ENCODE data around the gene ACSM4.

ACSM4 gene

DNA sequence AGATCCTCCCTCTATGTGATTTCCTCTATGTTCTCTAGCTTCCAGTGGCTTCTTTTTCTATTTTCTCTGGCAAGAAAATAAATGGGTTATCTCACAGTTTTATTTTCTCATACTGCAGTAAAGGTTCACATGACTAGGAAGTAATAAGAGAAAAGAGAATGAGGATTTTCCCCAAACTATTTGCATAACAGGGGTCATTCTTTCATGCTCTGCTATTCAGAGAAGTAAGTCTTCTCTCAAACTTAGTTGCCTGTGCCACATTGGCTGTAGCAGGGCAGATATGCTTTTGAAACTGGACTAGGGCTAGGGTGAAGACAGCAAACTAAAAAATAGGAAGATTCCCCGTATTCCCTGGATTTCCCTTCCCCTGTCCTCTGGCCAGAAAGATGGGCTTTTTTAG lies 57.4 kb downstream of the ACSM4 start:
- Mint-ChIP-seq H3K36me3 (no peaks in the 10 kb centered on the region), H3K4me3 (no peak overlapping the region), H3K9me3 (no peaks in the 10 kb centered on the region), H3K4me1 (no peaks in the 10 kb centered on the region), H3K27ac (no peak overlapping the region)
- DNase-seq (ENCODE audit: low spot score in 2 of 2) (no peak), ATAC-seq (no peak)

DNA sequence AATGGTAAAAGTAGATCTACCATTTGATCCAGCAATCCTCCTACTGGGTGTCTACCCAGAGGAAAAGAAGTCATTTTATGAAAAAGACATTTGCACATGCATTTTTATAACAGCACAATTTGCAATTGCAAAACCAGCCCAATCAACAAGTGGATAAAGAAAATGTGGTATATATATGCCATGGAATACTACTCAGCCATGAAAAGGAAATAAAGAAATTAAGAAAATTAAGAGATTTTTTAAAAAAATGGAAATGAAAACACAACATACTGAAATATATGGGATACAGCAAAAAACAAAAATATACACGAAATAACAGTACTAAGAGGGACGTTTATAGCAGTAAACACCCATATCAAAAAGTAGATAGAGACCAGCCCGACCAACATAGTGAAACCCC lies 58.9 kb downstream of the ACSM4 start:
- H3K9me3 Mint-ChIP-seq: no peaks in the 10 kb centered on the region
- no peak overlapping the region for H3K27ac Mint-ChIP-seq
- H3K4me3 Mint-ChIP-seq: no peak overlapping the region
- ATAC-seq: no peak
- no peak for DNase-seq (ENCODE audit: low spot score in 2 of 2)
- H3K4me1 Mint-ChIP-seq: no peaks in the 10 kb centered on the region
- H3K36me3 Mint-ChIP-seq: no peaks in the 10 kb centered on the region

DNA sequence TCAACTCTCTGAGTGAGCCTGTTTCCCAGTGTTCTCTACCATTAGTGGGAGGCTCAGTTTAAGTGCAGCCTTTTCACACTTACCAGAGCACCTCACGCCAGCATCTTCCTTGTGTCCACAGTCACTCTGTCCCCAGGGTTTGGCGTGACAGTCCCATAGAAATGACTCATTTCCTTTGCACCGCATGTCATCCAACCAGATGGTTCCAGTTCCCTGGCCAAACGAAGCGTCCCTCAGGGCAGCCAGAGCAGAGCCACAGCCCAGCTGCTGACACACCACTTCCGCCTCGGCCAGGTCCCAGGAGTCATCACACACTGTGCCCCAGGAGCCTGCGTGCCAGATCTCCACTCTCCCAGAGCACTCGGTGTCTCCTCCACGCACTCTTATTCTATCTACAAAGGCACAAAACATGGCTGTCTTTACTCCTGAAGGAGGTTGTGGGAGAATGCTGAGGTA lies 65.4 kb downstream of the ACSM4 start:
- ATAC-seq: no peak
- no peak overlapping the region for H3K4me3 Mint-ChIP-seq
- DNase-seq (ENCODE audit: low spot score in 2 of 2): no peak

DNA sequence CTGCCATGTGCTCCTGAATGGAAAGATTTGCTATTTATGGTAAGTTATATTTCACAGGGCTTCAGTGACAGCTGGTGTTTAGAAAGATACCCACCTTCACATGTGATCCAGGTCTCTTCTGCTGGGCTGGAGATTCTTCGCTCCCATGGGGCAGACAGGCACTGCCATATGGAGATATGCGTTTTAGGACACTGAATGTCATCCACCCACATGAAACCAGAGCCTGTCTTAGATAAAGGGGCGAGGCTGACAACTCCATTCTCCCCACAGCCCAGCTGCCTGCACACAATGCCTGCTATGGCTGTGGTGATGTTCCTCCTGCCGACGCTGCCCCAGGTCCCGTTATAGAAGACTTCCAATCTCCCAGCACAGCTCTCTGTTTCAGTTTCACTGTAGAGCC lies 69.4 kb downstream of the ACSM4 start:
- Mint-ChIP-seq H3K9me3 (no peaks in the 10 kb centered on the region), H3K27ac (no peak overlapping the region), H3K4me3 (no peak overlapping the region), H3K36me3 (no peaks in the 10 kb centered on the region), H3K4me1 (no peaks in the 10 kb centered on the region)
- ATAC-seq (no peak), DNase-seq (ENCODE audit: low spot score in 2 of 2) (no peak)

More for the DNA sequence above, 65.4 kb downstream of the ACSM4 start:
- no peak overlapping the region for H3K27ac Mint-ChIP-seq
- H3K36me3 Mint-ChIP-seq: no peaks in the 10 kb centered on the region
- no peaks in the 10 kb centered on the region for H3K9me3 Mint-ChIP-seq
- no peaks in the 10 kb centered on the region for H3K4me1 Mint-ChIP-seq

DNA sequence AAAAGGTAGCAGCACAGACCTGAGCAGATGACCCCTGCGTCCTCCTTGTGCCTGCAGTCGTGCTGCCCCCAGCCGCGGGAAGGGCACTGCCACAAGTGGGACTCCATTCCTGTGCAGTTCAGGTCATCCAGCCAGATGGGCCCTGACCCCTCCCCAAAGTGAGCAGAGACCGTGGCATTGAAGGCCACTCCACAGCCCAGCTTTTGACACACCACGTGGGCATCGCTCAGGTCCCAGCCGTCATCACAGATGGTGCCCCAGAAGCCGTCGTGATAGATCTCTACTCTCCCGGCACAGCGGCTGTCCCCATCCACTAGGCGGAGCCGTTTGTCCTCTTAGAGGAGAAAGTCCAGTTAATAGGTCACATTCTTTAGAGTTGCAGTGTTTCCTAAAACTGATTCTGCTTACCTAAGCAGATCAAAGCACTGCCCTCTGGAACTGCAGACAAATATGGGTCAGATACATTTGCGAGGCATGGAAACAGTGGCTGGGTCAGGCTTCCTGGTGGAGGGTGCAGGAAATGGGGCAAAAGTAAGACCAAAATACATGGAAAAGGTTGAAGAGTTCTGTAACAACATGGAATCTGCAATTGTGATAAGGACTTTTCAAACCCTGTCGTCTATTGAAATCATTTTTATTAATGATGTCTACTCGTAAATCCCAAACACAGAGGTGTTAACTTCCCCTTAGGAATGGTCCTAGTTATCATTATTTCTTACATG lies 70.7 kb downstream of the ACSM4 start:
- no peaks in the 10 kb centered on the region for H3K36me3 Mint-ChIP-seq
- H3K4me1 Mint-ChIP-seq: no peaks in the 10 kb centered on the region
- H3K9me3 Mint-ChIP-seq: no peaks in the 10 kb centered on the region
- no peak for DNase-seq (ENCODE audit: low spot score in 2 of 2)
- no peak overlapping the region for H3K4me3 Mint-ChIP-seq
- ATAC-seq: peak; percentile 49
- no peak overlapping the region for H3K27ac Mint-ChIP-seq

DNA sequence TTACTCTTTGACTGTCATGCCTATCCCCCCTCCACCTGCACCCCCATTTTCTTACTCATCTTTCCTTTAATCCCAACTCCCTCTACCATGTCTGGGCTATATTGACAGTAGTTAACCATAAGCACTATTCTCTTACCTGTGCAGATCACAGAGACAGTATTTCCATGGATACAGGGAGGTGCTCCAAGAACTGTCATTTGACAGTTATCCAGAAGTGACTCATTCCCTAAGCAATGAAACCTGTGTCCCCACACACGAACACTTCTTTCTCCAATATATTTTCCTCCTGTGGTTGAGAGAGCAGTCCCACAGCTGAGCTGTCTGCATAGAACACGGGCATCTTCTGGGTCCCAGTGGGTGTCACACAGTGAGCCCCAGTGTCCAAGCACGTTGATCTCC lies 71.3 kb downstream of the ACSM4 start:
- Mint-ChIP-seq H3K4me3 (no peak overlapping the region), H3K27ac (no peak overlapping the region), H3K9me3 (no peaks in the 10 kb centered on the region), H3K4me1 (no peaks in the 10 kb centered on the region), H3K36me3 (no peaks in the 10 kb centered on the region)
- DNase-seq (ENCODE audit: low spot score in 2 of 2): no peak
- no peak for ATAC-seq

DNA sequence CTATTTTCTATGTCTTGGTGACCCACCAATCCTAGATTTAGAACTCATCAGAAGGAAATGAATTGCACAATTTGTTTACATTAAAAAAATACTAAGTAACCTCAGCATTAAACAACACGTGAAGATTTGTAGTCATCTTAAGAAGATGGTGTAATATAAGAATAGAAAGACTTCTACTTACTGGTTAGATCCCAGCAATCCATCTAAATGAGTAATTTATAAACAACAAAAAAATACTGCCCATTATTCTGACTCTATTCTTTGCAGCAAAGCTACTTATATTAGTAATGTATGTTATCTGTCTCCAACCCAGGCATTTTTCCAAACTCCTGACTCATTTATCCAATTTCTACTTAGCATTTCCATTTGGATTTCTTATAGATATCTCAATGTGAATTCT lies 72.3 kb downstream of the ACSM4 start:
- no peak for ATAC-seq
- no peak overlapping the region for H3K27ac Mint-ChIP-seq
- H3K36me3 Mint-ChIP-seq: no peaks in the 10 kb centered on the region
- no peaks in the 10 kb centered on the region for H3K4me1 Mint-ChIP-seq
- H3K9me3 Mint-ChIP-seq: no peaks in the 10 kb centered on the region
- no peak overlapping the region for H3K4me3 Mint-ChIP-seq
- no peak for DNase-seq (ENCODE audit: low spot score in 2 of 2)
